Measurements from ENCODE around the gene CNOT4.

CNOT4 gene, protein sequence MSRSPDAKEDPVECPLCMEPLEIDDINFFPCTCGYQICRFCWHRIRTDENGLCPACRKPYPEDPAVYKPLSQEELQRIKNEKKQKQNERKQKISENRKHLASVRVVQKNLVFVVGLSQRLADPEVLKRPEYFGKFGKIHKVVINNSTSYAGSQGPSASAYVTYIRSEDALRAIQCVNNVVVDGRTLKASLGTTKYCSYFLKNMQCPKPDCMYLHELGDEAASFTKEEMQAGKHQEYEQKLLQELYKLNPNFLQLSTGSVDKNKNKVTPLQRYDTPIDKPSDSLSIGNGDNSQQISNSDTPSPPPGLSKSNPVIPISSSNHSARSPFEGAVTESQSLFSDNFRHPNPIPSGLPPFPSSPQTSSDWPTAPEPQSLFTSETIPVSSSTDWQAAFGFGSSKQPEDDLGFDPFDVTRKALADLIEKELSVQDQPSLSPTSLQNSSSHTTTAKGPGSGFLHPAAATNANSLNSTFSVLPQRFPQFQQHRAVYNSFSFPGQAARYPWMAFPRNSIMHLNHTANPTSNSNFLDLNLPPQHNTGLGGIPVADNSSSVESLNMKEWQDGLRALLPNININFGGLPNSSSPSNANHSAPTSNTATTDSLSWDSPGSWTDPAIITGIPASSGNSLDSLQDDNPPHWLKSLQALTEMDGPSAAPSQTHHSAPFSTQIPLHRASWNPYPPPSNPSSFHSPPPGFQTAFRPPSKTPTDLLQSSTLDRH

DNA sequence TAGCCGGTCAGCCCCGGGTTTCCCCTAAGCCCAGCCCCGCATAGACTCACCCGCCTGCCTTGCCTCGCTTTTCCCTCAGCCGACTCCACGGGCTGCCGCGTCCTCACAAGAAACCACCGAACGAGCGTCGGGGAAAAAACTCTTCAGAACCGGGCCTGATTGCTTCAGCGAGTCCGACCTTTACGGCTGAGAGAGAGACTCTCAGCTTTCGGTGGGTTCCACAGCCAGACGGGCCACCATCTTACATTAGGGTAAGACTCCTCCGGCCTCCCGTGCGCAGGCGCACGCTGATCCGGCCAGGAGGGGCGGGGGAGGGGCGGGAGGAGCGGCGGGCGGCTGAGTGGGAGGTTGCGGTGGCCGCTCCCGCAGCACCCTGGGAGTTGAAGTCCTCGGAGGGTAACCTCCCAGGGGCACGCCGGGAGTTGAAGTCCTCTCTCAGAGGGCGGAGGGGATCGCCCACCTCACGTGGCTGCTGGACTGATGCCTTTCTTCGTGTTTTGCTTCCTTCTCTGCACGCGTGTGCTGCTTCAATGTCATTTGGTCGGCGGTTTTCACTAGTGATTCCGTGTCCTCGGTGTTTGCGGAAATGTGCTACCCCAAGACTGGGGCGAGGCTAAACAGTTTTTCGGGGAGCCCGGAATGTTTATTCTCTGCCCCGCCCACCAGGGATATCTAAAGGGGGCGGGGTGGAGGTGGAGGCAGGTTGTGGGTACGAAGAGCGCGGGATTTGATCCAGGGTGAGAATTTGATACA is at the start of gene CNOT4:
TSS of gene CNOT4 (minus strand) at position 264 of the 753 bp plus-strand sequence. CDS start 71,771 bp downstream, outside the sequence.
- no peaks in the 10 kb centered on the region for H3K9me3 ChIP-seq
- no peak for TF ChIP-seq CTCF (IDR thresholded peaks at IDR 0.05)
- H3K36me3 ChIP-seq = no peaks in the 10 kb centered on the region
- peak within 1 kb of the TSS; percentile 91 for H3K27ac ChIP-seq
- peak within 1 kb of the TSS; percentile 88 to 94 for H3K4me3 ChIP-seq (ENCODE audit: low read depth in 1 of 2, low read length in 1 of 2)
- no peaks in the 10 kb centered on the region for H3K27me3 ChIP-seq
- H3K4me1 ChIP-seq (ENCODE audit: control insufficient read depth in 1 of 2, insufficient read depth in 1 of 2, low read depth in 1 of 2, low read length in 1 of 2) = peaks cover 22 to 25% of the 10 kb centered on the region in 2 experiments

GRCh38 chr7:135558881-135559280 is 49.0 kb upstream of the CNOT4 start:
- Histone ChIP-seq H3K27me3 (no peaks in the 10 kb centered on the region), H3K27ac (no peak overlapping the region), H3K9me3 (no peaks in the 10 kb centered on the region), H3K36me3 (no peaks in the 10 kb centered on the region), H3K4me3 (ENCODE audit: low read depth in 1 of 2, low read length in 1 of 2) (no peak overlapping the region), H3K4me1 (ENCODE audit: control insufficient read depth in 1 of 2, insufficient read depth in 1 of 2, low read depth in 1 of 2, low read length in 1 of 2) (peaks cover 13 to 15% of the 10 kb centered on the region in 2 experiments)
- TF ChIP-seq CTCF (IDR thresholded peaks at IDR 0.05) = no peak

DNA sequence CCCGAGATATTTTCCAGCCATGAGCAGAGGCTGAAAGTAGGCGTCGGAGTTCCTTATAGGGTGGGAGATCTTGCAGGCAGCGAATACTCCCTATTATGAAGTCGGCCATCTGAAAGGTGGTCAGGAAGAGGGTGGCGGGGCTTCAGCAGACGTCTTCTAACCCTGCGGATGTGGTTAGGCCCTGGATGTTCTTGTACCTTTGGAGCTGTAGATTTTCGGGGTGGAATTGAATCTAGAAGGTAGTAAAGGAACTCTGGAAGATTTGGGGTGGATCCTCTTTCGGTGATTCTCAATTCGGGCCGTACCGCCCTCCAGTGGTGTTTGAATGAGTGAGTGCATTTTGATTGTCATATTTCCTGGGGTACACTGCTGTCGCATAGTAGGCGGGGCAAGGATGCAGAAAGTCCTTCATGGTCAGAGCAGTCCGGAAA is 48.5 kb upstream of the CNOT4 start:
- Histone ChIP-seq H3K4me1 (ENCODE audit: control insufficient read depth in 1 of 2, insufficient read depth in 1 of 2, low read depth in 1 of 2, low read length in 1 of 2) (peaks cover 13 to 15% of the 10 kb centered on the region in 2 experiments), H3K27me3 (no peaks in the 10 kb centered on the region), H3K27ac (peak overlapping the region; percentile 73), H3K9me3 (no peaks in the 10 kb centered on the region), H3K4me3 (ENCODE audit: low read depth in 1 of 2, low read length in 1 of 2) (peak overlapping the region; percentile 60 to 74), H3K36me3 (no peaks in the 10 kb centered on the region)
- no peak for TF ChIP-seq CTCF (IDR thresholded peaks at IDR 0.05)

- H3K27me3 ChIP-seq = no peaks in the 10 kb centered on the region
- no peak for TF ChIP-seq CTCF (IDR thresholded peaks at IDR 0.05)
- H3K9me3 ChIP-seq = no peaks in the 10 kb centered on the region
- no peaks in the 10 kb centered on the region for H3K36me3 ChIP-seq
- peaks cover 13 to 15% of the 10 kb centered on the region in 2 experiments for H3K4me1 ChIP-seq (ENCODE audit: control insufficient read depth in 1 of 2, insufficient read depth in 1 of 2, low read depth in 1 of 2, low read length in 1 of 2)
- peak within 1 kb of the TSS; percentile 60 to 74 for H3K4me3 ChIP-seq (ENCODE audit: low read depth in 1 of 2, low read length in 1 of 2)
- H3K27ac ChIP-seq = peak within 1 kb of the TSS; percentile 73
Measured at GRCh38 chr7:135557455-135558336, 47.8 kb upstream of the CNOT4 start, which contains the start of gene NUP205. Gene NUP205, plus strand, starts transcription at chr7:135557917. Its CDS starts 28 bp downstream, at chr7:135557945.
